ENCODE data around the gene TMEM178A. TPM values are rescaled to one million over a fixed set of nuclear protein-coding genes. Genes with fewer than 3 reads are reported as not detected.
A peak's percentile ranks its signal among the peaks of the same experiment; 100 is the strongest.
"Not testable (repeated sequence)": the region's sequence is repeated elsewhere in the genome, so short reads cannot be mapped to it uniquely, and the experiment has no call there.

Gene TMEM178A
- total and polyA plus RNA-seq, 12 donors: 0.58 to 6.2 (median 2.5) TPM

GRCh38 chr2:39650468-39650867 lies 15.2 kb upstream of the TMEM178A start:
- no peak for DNase-seq
- 97% methylated on average over 3 of the region's 3 CpGs for WGBS, 2 donors
- TF ChIP-seq CTCF (IDR thresholded peaks at IDR 0.05): no peak
- Histone ChIP-seq H3K4me3 (no peak overlapping the region), H3K36me3 (no peaks in the 10 kb centered on the region), H3K27ac (no peak overlapping the region), H3K9me3 (peaks cover 0 to 10% (median 0%) of the 10 kb centered on the region in 11 donors), H3K27me3 (no peaks in the 10 kb centered on the region), H3K4me1 (no peaks in the 10 kb centered on the region)
- intact Hi-C loops (cut with DNase I): no loop called here
- ATAC-seq: no peak

GRCh38 chr2:39656215-39656614 lies 9.5 kb upstream of the TMEM178A start:
- WGBS, 2 donors: 98% methylated on average over 2 of the region's 2 CpGs
- intact Hi-C loops (cut with DNase I): loop anchor here in 1 of 10 donors (5.0 kb wide), 1 partner anchor 34 kb away; no protein-coding TSS in a partner anchor
- ATAC-seq, H3K4me1 ChIP-seq, DNase-seq, H3K27ac ChIP-seq, H3K27me3 ChIP-seq, H3K4me3 ChIP-seq, H3K36me3 ChIP-seq: not testable (repeated sequence)
- peaks cover 0 to 11% (median 0%) of the 10 kb centered on the region in 11 donors for H3K9me3 ChIP-seq

- H3K9me3 ChIP-seq: peaks cover 0 to 11% (median 0%) of the 10 kb centered on the region in 11 donors
- WGBS, 2 donors: 51 to 60% methylated on average over 7 of the region's 7 CpGs
- no peak overlapping the region for H3K27ac ChIP-seq
- H3K4me3 ChIP-seq: no peak overlapping the region
- H3K36me3 ChIP-seq: no peaks in the 10 kb centered on the region
- no peak for TF ChIP-seq CTCF (IDR thresholded peaks at IDR 0.05)
- intact Hi-C loops (cut with DNase I): loop anchor here in 1 of 10 donors (5.0 kb wide), 1 partner anchor 35 kb away; no protein-coding TSS in a partner anchor
- peaks cover 0 to 9% (median 0%) of the 10 kb centered on the region in 9 donors for H3K4me1 ChIP-seq
- ATAC-seq: peak in 2 of 8 donors; percentile 14
- no peaks in the 10 kb centered on the region for H3K27me3 ChIP-seq
- no peak for DNase-seq
Observed at GRCh38 chr2:39657287-39657937, 8.3 kb upstream of the TMEM178A start.

GRCh38 chr2:39658371-39658770 lies 7.3 kb upstream of the TMEM178A start:
- no peak for DNase-seq
- H3K4me1 ChIP-seq: peaks cover 0 to 9% (median 0%) of the 10 kb centered on the region in 9 donors
- no peaks in the 10 kb centered on the region for H3K36me3 ChIP-seq
- WGBS, 2 donors: 91% methylated on average over 2 of the region's 2 CpGs
- peaks cover 0 to 11% (median 0%) of the 10 kb centered on the region in 11 donors for H3K9me3 ChIP-seq
- ATAC-seq: no peak
- no peak for TF ChIP-seq CTCF (IDR thresholded peaks at IDR 0.05)
- intact Hi-C loops (cut with DNase I): loop anchor here in 1 of 10 donors (5.0 kb wide), 1 partner anchor 36 kb away; no protein-coding TSS in a partner anchor
- peaks cover 0 to 3% (median 0%) of the 10 kb centered on the region in 7 donors for H3K27me3 ChIP-seq
- no peak overlapping the region for H3K27ac ChIP-seq
- H3K4me3 ChIP-seq: no peak overlapping the region
